Measurements from ENCODE around the gene TGFA. TPM values are rescaled to one million over a fixed set of nuclear protein-coding genes. Genes with fewer than 3 reads are reported as not detected.

The TGFA gene
- total RNA-seq, 1 experiment from 2014 or later = 7.8 TPM

Other genes with a start within 250 kb of the TGFA start
- 0.08 and 0.13 TPM in 2 replicates for gene ADD2, start 214.4 kb upstream of the TGFA start, total RNA-seq (2014; rRNA removed; shearing (Covaris generic))
- not detected in 2 replicates for gene FIGLA, start 236.8 kb upstream of the TGFA start, total RNA-seq (2014; rRNA removed; shearing (Covaris generic))